AG09309 (cell line): ENCODE results near the gene WDR54.

Experiments used
- DNase-seq: peaks from one replicate; pipeline ENCODE4 v3.0.0-alpha.2; 2010; ENCODE audit warnings: low read depth
- H3K4me3 ChIP-seq: 2 replicates; pipeline ENCODE4 v1.5.1; 2011; ENCODE audit warnings: mild to moderate bottlenecking, low read depth, low read length, moderate library complexity; ENCODE audit not compliant: control insufficient read depth
- TF ChIP-seq, protein P1 (sequence below): IDR thresholded peaks from 2 replicates; pipeline ENCODE4 v1.5.1; 2011; ENCODE audit warnings: mild to moderate bottlenecking, low read depth, low read length, inconsistent platforms; ENCODE audit not compliant: insufficient read depth, control insufficient read depth; ENCODE audit errors: missing control alignments

The WDR54 gene

DNA sequence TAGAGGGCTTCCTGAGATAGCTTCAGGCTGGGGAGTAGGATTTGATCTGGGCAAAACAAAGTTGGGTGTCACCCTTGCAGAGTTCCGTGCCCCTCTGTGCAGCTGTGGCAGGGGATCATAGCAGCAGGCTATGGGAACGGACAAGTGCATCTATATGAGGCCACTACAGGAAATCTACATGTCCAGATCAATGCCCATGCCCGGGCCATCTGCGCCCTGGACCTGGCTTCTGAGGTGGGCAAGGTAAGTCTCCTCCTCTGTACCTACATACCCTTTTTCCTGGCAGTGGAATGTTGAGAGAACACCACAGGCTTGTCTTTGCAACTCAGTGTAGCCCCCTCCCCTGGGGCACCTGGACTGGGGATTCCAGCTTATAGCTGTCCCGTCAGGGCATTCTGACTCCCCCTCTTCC is 3.5 kb downstream of the WDR54 start:
- no peak for DNase-seq
- H3K4me3 ChIP-seq = no peak overlapping the region
- TF ChIP-seq, protein P1, sequence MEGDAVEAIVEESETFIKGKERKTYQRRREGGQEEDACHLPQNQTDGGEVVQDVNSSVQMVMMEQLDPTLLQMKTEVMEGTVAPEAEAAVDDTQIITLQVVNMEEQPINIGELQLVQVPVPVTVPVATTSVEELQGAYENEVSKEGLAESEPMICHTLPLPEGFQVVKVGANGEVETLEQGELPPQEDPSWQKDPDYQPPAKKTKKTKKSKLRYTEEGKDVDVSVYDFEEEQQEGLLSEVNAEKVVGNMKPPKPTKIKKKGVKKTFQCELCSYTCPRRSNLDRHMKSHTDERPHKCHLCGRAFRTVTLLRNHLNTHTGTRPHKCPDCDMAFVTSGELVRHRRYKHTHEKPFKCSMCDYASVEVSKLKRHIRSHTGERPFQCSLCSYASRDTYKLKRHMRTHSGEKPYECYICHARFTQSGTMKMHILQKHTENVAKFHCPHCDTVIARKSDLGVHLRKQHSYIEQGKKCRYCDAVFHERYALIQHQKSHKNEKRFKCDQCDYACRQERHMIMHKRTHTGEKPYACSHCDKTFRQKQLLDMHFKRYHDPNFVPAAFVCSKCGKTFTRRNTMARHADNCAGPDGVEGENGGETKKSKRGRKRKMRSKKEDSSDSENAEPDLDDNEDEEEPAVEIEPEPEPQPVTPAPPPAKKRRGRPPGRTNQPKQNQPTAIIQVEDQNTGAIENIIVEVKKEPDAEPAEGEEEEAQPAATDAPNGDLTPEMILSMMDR = no peak

DNA sequence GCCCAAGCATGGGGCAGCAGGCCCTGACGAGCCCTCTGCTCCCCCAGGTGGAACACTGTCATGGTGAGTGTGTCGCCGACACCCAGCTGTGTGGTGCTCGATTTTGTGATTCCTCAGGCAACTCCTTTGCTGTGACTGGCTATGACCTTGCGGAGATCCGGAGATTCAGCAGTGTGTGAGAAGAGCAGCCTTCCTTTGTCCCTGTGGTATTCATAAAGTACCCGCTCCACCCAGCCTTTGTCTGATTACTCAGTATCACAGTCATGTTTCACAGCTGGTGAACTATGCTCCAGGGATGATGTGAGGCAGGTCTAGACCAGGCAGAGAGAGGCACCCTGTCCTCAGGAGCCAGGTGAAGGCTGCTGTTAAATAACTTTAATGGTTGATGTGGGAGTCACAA is 4.0 kb downstream of the WDR54 start:
- TF ChIP-seq, protein P1 = no peak
- H3K4me3 ChIP-seq = no peak overlapping the region
- no peak for DNase-seq

DNA sequence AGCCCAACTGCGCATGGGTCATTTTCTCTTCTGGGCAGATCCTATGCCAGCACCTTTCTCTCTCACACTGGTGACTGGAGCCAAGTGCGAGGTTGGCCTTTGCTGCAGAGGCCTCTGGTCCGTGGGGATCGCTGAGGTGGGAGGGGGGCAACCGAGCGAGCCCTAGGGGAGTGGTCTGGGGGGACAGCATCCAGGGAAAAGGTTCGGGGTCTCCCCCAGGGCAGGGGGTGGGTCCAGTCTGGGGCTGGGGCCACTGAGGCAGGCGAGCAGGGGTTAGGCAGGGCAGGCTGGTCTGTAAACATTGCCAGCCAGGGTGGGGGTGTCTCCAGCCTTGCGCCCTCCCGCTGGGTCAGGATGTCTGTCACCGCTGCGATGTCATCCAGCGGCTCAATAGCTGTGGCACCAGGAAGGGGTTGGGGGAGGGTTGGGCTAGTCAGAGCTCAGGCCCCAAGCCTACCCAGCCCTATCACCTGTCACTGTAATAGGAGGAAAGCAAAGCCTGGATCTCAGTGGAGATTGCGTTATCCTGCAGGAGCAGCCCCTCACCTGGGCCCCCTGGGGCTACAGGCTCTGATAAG is 4.7 kb downstream of the WDR54 start:
- H3K4me3 ChIP-seq = no peak overlapping the region
- no peak for DNase-seq
- TF ChIP-seq, protein P1 = no peak

DNA sequence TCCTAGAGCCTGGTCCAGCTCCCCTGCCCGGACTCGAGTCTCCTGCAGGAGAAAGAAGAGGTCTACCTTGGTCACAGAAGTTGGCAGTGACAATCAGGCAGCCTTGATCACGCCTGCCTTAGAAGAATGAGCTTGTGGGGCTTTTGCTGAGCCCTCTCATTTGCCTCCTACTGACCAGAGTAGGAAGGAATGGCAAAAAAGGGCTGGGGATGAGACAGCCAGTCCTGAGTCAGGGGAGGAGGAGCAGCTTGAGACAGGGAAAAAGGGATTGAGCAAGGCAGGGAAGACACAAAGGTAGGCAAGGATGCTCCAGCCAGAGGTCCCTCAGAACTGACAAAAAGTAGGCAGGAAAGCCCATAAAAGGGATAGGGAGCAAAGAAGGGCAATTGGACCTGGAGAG is 6.0 kb downstream of the WDR54 start:
- no peak overlapping the region for H3K4me3 ChIP-seq
- TF ChIP-seq, protein P1 = peak; percentile 10
- no peak for DNase-seq

DNA sequence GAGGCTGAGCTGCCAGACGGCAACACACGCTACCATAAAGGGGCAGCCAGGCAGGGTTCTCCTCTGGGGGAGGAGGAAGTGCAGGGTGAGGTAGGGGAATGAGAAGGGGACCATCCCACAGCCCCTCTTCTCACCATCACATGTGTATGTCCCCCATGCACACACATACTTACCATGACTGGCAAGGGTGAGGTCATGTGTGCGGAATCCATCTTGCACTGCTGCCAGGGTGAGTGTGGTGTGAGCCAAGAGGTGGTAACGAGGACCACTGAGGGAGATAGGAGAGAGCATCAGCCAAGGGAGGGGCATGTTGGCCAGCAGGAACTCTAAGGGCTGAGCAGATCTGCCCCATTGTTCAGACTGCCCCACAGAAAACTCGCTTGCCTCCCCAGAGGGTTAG is 7.1 kb downstream of the WDR54 start:
- H3K4me3 ChIP-seq = no peak overlapping the region
- TF ChIP-seq, protein P1 = no peak
- no peak for DNase-seq

DNA sequence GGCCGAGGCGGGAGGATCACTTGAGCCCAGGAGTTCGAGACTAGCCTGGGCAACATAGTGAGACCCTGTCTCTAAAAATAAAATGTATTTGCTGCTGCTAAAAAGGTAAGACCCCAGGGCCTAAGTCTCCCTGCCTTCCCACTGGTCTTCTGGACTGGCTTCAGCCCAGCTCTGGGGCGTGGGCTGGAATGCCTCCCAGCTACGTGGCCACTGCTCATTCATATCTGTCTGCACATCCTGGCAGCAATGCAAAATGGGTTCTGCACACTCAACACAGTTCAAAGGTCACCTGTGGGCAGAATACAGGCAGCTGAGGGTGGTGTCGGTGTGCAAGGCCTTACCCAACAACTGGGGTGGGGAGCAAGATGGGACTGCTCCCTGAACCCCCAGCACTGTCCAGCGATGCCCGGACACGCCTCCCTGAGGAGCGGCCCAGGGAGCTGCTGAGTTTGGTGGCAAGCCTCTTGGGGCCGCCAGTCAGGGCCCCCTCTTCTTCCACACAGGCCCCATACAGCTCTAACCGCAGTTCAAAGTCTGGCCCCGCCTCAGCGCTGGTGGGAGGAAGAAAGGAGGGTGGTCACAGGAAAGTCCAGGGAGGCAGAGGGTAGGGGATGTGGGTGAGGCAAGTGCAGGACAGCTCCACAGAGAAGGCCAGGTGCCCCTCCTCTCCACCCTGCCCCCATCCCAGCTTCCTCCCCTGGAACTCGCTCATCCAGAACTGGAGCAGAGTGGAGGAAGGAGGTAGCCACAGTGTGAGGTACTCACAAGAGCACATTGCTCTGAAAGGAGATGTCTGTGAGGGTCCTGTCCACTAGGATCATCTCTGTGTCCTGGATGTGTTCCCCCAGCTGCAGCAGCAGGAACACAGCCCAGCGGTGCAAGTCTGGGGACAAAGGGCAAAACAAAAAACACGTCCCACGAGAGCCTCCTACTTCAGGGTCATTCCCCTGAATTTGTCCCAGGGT is 8.2 kb downstream of the WDR54 start:
- TF ChIP-seq, protein P1 = no peak
- DNase-seq = no peak
- H3K4me3 ChIP-seq = no peak overlapping the region
